Stimulated activated naive CD8-positive, alpha-beta T cell treated with anti-CD3 and anti-CD28 coated beads, Interleukin-15, amount 100 ng/mL, for 72 hours (primary cell): ENCODE measurements around the gene FAM83G.

ENCODE experiments used
- ATAC-seq: fragments of 150-1000 bp; cut with Tn5 transposase; 2 replicates; pipeline ENCODE4 v1.10.0; 2021; ENCODE audit warnings: mild to moderate bottlenecking, moderate library complexity
- DNase-seq, 2 donors: peaks; one replicate each; pipeline ENCODE4 v3.0.0; 2021 to 2022
- H3K27ac Mint-ChIP-seq, 2 donors: one replicate each; pipeline ENCODE4 v1.8.0; 2022; ENCODE audit warnings: mild to moderate bottlenecking in 2 of 2, mixed read lengths in 2 of 2, moderate library complexity in 2 of 2
- H3K27me3 Mint-ChIP-seq: one replicate; pipeline ENCODE4 v1.8.0; 2022; ENCODE audit warnings: mixed read lengths
- H3K4me1 Mint-ChIP-seq: one replicate; pipeline ENCODE4 v1.8.0; 2022; ENCODE audit warnings: mild to moderate bottlenecking, mixed read lengths
- H3K4me3 Mint-ChIP-seq, 2 donors: one replicate each; pipeline ENCODE4 v1.8.0; 2022; ENCODE audit warnings: mild to moderate bottlenecking in 2 of 2, mixed read lengths in 2 of 2, moderate library complexity in 1 of 2
- H3K9me3 Mint-ChIP-seq, 2 donors: one replicate each; pipeline ENCODE4 v1.8.0; 2022; ENCODE audit warnings: mixed read lengths in 2 of 2

FAM83G gene

GRCh38 chr17:19003543-19004420, 782 bp downstream of the FAM83G start:
- H3K27ac Mint-ChIP-seq, result peak overlapping the region; percentile 63 to 96
- ATAC-seq, result peak; percentile 31
- H3K9me3 Mint-ChIP-seq, result no peaks in the 10 kb centered on the region
- peaks cover 40% of the 10 kb centered on the region for H3K4me1 Mint-ChIP-seq
- peak overlapping the region; percentile 90 for H3K4me3 Mint-ChIP-seq
- peak; percentile 35 to 41 for DNase-seq
- H3K27me3 Mint-ChIP-seq, result no peaks in the 10 kb centered on the region

GRCh38 chr17:19002805-19003542, 1.6 kb downstream of the FAM83G start:
- Mint-ChIP-seq H3K27me3 (no peaks in the 10 kb centered on the region), H3K9me3 (no peaks in the 10 kb centered on the region), H3K27ac (peak overlapping the region in 1 of 2 donors; percentile 48), H3K4me1 (peaks cover 42% of the 10 kb centered on the region), H3K4me3 (peak overlapping the region; percentile 90)
- DNase-seq, result no peak
- peak; percentile 10 for ATAC-seq

GRCh38 chr17:19001907-19002590, 2.5 kb downstream of the FAM83G start:
- no peak for ATAC-seq
- DNase-seq, result no peak
- H3K27ac Mint-ChIP-seq, result peak overlapping the region; percentile 14 to 78
- peaks cover 47% of the 10 kb centered on the region for H3K4me1 Mint-ChIP-seq
- H3K4me3 Mint-ChIP-seq, result peak overlapping the region; percentile 90
- no peaks in the 10 kb centered on the region for H3K27me3 Mint-ChIP-seq
- no peaks in the 10 kb centered on the region for H3K9me3 Mint-ChIP-seq

- peak overlapping the region in 1 of 2 donors; percentile 5 for H3K27ac Mint-ChIP-seq
- H3K9me3 Mint-ChIP-seq, result peaks cover 3 to 5% of the 10 kb centered on the region in 2 donors
- peaks cover 47% of the 10 kb centered on the region for H3K4me1 Mint-ChIP-seq
- no peak for ATAC-seq
- no peak for DNase-seq
- H3K4me3 Mint-ChIP-seq, result no peak overlapping the region
- H3K27me3 Mint-ChIP-seq, result no peaks in the 10 kb centered on the region
Measured at GRCh38 chr17:19000531-19001325, 3.8 kb downstream of the FAM83G start.

- Mint-ChIP-seq H3K27ac (no peak overlapping the region), H3K9me3 (peaks cover 9 to 13% of the 10 kb centered on the region in 2 donors), H3K4me1 (peaks cover 45% of the 10 kb centered on the region), H3K27me3 (no peaks in the 10 kb centered on the region), H3K4me3 (no peak overlapping the region)
- ATAC-seq, result no peak
- DNase-seq, result no peak
Measured at GRCh38 chr17:18999911-19000310, 4.7 kb downstream of the FAM83G start.

GRCh38 chr17:18999394-18999793, 5.2 kb downstream of the FAM83G start:
- DNase-seq (no peak), ATAC-seq (no peak)
- no peak overlapping the region for H3K4me3 Mint-ChIP-seq
- H3K27ac Mint-ChIP-seq, result no peak overlapping the region
- H3K9me3 Mint-ChIP-seq, result peaks cover 10 to 16% of the 10 kb centered on the region in 2 donors
- peaks cover 43% of the 10 kb centered on the region for H3K4me1 Mint-ChIP-seq
- no peaks in the 10 kb centered on the region for H3K27me3 Mint-ChIP-seq

DNA sequence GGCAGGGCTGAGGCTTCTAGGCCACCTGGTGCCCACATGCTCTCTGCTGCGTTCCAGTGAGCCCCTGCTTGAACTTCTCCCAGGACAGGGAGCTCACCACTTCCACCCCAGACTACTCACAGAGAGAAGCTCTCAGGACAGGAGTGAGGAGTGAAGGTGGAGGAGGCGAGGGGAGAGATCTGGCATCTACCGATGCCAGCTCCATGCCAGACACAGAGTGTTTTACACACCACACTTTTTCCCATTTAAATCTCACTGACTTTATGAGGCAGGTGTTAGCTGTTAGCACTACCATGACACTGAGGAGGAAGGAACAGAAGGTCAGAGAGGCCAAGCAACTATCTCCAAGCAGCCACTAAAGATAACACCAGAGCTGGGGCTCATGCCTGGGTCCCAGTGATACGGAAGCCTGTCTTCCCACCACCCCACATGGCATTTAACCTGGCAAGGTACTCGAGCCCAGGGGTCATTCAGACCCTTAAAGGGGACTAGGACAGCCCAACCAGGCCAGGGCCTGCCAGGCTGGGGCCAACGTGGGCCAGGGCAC, 6.8 kb downstream of the FAM83G start:
- Mint-ChIP-seq H3K27ac (no peak overlapping the region), H3K4me1 (peaks cover 49% of the 10 kb centered on the region)
- no peak for ATAC-seq

GRCh38 chr17:18996458-18996857, 8.1 kb downstream of the FAM83G start:
- no peak for DNase-seq
- Mint-ChIP-seq H3K9me3 (peaks cover 10 to 16% of the 10 kb centered on the region in 2 donors), H3K27ac (no peak overlapping the region), H3K4me1 (peaks cover 45% of the 10 kb centered on the region), H3K4me3 (no peak overlapping the region), H3K27me3 (no peaks in the 10 kb centered on the region)
- ATAC-seq, result no peak

More for the DNA sequence above, 6.8 kb downstream of the FAM83G start:
- Mint-ChIP-seq H3K4me3 (no peak overlapping the region), H3K27me3 (no peaks in the 10 kb centered on the region), H3K9me3 (peaks cover 10 to 16% of the 10 kb centered on the region in 2 donors)
- no peak for DNase-seq

- ATAC-seq (no peak), DNase-seq (no peak)
- H3K4me3 Mint-ChIP-seq, result no peak overlapping the region
- no peaks in the 10 kb centered on the region for H3K27me3 Mint-ChIP-seq
- no peak overlapping the region for H3K27ac Mint-ChIP-seq
- H3K9me3 Mint-ChIP-seq, result peaks cover 10 to 16% of the 10 kb centered on the region in 2 donors
- peaks cover 33% of the 10 kb centered on the region for H3K4me1 Mint-ChIP-seq
Measured at GRCh38 chr17:18995220-18995619, 9.3 kb downstream of the FAM83G start.

DNA sequence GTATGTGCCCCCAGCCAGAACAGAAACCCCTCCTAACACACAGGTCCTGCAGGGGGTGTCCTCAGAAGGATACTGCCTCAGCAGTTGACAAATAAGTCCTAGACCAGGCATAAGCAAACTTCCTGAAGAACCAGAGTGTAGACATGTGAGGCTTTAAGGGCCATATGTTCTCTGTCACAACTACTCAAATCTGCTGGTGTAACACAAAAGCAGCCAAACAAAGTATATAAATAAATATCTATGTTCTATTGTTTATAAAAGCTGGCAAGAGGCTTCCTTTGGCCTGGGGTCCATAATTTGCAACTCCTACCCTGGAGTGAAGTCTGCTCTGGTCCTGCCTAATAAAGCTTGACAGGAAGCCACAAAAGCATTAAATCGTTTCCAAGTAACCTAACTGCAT, 9.9 kb downstream of the FAM83G start:
- peaks cover 33% of the 10 kb centered on the region for H3K4me1 Mint-ChIP-seq
- no peak for ATAC-seq
- peaks cover 10 to 16% of the 10 kb centered on the region in 2 donors for H3K9me3 Mint-ChIP-seq
- no peak for DNase-seq
- no peak overlapping the region for H3K4me3 Mint-ChIP-seq
- H3K27ac Mint-ChIP-seq, result no peak overlapping the region
- H3K27me3 Mint-ChIP-seq, result no peaks in the 10 kb centered on the region

GRCh38 chr17:18993905-18994526, 10.5 kb downstream of the FAM83G start:
- Mint-ChIP-seq H3K9me3 (peaks cover 10 to 16% of the 10 kb centered on the region in 2 donors), H3K4me1 (peaks cover 33% of the 10 kb centered on the region), H3K4me3 (no peak overlapping the region), H3K27me3 (no peaks in the 10 kb centered on the region), H3K27ac (no peak overlapping the region)
- no peak for DNase-seq
- no peak for ATAC-seq

GRCh38 chr17:18992454-18993130, 12.0 kb downstream of the FAM83G start:
- Mint-ChIP-seq H3K27ac (peak overlapping the region in 1 of 2 donors; percentile 39), H3K27me3 (no peaks in the 10 kb centered on the region), H3K4me1 (peaks cover 33% of the 10 kb centered on the region), H3K4me3 (no peak overlapping the region), H3K9me3 (peaks cover 10 to 16% of the 10 kb centered on the region in 2 donors)
- peak; percentile 69 for ATAC-seq
- peak in 1 of 2 donors; percentile 18 for DNase-seq

- H3K4me1 Mint-ChIP-seq, result peaks cover 41% of the 10 kb centered on the region
- no peaks in the 10 kb centered on the region for H3K27me3 Mint-ChIP-seq
- ATAC-seq (no peak), DNase-seq (no peak)
- no peak overlapping the region for H3K4me3 Mint-ChIP-seq
- H3K9me3 Mint-ChIP-seq, result peaks cover 10 to 16% of the 10 kb centered on the region in 2 donors
- H3K27ac Mint-ChIP-seq, result no peak overlapping the region
Measured at GRCh38 chr17:18991531-18992315, 12.8 kb downstream of the FAM83G start.
